Activated gamma-delta T cell treated with Interleukin-2 at 50 U/mL for 16 hours (primary cell): ENCODE data around the gene CD28.
"Not testable (repeated sequence)": the region's sequence is repeated elsewhere in the genome, so short reads cannot be mapped to it uniquely, and the experiment has no call there.

ENCODE experiments used
- DNase-seq: peaks from one replicate; pipeline ENCODE4 v3.0.0-alpha.2; 2020

The CD28 gene

DNA sequence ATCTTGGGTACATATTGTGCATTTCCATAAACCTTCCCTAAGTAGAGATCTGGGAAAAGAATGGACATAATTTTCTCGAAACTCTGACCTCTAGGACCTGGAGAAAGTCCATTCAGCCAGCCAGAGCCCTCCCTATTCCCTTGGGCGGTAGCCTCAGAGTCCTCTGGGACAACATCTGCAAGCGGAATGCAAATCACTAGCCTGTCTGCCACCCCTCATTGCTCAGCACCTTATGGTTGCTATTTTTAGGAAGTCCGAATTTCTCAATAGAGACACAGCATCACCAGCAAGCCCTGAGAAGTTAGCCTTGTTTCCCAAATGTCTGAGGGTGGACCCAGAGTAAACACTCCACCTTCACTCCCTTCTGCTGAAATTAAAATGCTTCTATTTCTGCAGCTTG, 17.6 kb upstream of the CD28 start:
- no peak for DNase-seq

DNA sequence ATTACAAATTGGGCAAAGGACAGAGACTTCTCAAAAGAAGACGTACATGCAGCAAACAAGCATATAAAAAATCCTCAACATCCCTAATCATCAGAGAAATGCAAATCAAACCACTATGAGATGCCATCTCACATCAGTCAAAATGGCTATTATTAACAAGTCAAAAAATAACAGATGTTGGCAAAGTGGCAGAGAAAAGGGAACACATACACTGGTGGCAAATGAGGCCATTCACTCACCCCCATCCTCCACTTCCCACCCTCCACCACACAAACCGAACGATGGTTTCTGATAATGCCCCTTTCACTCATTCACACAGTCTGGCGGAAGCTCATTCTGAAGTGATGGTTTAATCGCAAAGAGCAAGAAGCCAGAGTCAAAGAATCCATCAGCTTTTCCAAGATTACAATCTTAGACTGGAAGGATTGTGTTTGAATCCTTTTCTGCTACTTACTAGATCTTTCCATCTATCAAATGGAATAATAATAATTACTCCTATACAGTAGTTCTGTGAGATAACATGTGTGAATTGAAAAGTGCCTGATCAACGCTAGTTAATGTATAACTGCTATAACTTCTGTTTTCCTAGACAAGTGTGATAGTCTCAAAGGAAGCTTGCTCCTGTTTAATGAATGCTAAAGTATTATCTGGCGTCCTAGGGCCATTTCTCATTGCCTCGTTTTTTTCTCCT, 16.9 kb upstream of the CD28 start:
- peak; percentile 19 for DNase-seq

DNA sequence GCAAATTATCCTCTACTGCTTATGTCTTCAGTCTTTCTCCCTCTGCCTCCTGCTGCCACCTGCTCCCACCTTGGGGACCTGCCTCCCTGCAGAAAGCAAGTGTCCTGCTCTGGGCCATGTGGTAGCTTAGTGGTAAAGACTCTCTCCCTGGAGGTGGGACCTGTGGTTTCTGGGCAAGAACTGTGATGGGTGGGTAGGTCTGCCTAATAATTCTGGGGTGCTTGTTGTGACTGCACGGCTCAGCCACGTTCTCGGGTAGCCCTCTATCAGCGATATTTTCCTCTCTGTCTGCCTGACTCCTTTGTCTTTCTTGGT, 16.4 kb upstream of the CD28 start:
- DNase-seq: no peak

DNA sequence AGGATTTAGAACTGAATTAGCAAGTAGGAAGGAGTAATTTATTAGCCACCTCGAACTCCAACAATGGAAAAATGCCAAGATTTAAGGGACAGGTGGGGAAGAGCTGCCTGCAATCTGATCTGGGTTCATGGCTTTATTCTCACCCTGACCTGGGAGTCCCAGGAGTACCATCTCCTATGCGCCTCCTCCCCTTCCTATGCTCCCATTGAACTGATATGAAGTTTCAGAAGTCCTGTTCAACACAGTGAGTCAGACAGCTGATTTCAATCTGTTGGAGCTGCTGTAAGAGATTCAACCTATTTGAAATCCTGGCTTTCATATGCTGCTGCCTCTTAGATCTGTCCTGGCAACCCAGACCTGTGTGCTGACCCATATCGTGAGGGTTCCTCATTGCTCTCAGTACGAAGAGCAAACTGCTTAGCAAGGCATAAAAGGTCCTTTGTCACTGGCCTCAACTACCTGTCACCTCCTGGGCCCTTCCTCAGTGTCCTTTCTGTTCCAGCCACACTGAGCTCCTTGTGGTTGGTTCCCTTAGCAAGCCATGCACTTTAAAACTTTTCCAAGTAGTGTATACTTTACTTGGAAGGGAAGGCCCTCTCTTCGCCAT, 15.9 kb upstream of the CD28 start:
- no peak for DNase-seq

DNA sequence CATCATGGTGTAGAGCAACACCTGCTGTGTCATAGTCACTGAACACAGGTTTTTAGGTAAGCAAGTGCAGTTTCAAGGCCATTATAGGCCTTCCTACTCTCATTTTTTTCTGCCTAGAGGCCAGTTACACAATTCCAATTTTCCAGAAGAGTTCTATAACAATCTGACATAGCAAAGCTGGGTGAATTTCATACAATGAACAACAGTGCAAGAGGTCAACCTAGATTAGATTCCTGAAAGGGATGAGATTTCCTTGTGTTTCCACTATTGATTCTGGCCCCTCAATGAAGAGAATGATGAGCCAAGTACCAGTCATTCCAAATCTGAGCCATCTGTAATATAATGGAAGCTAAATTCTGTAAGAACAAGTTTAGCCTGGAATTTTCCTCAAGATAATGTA, 15.3 kb upstream of the CD28 start:
- DNase-seq: no peak

DNA sequence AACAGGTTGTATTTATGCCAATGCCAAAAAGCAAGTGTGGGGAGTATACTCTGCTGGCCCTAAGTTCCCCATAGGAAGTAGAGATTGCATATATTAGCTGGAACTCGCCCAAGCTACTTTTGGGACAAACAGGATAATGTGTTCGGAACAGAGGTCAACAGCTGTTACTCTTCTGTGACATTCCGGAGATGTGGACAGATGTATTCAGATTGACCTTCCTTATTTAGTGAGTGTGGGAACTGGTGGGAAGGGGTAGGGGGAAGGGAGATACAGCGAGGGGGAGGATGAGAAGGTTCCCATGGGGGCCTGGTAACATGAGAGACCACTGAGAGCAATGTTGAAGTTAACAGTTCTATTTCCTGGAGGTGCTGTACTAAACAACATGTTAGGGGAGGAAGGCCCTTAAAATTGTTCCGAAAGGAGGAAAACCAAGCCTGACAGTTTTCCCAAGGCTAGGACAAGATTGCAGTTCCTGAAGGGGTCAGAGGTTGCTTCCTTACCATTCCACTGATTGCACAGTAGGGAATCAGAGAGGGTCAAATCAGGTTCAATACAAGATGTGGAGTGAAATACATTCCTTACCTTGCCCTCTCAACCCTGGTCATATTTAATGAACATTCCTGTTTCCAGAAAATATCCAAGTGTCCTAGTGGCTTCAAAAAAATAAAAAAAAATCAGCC, 14.3 kb upstream of the CD28 start:
- no peak for DNase-seq

DNA sequence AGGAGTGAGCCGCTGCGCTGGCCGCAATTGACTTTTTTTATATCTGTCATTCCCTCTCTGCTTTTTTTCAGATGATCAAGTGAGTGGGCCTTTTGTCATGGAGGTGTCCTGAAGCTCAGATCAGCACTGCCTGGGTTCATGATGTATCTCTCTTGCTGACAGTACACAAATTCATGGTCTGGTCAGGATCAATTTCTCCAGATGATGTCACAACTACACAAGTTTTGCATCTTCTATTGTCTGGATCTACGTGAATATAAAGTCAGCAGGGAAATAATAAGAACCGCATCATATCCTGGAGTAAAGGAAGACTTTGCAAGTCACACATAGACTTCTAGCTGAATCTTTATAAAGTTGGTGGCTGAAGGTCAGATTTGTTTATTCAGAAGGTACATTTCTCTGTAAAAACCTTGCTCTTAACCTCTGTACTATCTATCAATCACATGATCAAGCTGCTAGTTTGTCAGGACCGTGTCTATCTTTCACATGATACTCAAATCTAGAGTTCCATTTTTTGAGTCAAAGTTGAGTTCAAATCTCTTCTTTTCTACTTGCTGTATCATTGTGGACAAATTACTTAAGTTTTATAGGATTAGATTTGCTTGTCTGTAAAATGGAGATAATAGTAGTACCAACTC, 13.1 kb upstream of the CD28 start:
- no peak for DNase-seq

DNA sequence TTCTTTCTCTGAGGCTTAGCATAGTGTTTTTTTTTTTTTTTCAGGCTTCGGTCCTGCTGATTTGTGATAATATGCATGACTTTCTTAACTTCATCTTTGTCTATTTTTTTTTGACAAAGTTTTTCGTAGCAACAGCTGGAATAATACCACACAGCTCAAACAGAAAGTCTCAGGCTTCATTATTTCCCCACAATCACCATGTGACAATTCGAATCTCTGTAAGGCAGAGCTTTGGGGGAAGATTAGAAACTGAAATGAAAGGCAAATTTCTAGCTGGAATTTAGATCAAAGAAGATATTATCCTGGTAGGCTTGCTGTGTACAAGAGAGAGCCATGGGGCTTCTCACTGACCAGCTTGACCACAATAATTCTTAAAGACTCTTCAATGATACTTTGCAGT, 12.2 kb upstream of the CD28 start:
- DNase-seq: no peak

DNA sequence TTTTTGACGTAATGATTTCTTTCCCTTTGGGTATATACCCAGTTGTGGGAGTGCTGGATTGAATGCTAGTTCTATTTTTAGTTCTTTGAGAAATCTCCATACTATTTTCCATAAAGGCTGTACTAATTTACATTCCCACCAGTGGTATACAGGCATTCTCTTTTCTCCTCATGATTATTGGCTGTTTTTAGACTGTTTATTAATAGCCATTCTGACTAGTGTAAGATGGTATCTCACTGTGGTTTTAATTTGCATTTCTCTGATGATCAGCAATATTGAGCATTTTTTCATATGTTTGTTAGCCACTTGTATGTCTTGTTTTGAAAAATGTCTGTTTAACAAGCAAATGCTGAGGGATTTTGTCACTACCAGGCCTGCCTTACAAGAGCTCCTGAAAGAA, 9.2 kb upstream of the CD28 start:
- no peak for DNase-seq

DNA sequence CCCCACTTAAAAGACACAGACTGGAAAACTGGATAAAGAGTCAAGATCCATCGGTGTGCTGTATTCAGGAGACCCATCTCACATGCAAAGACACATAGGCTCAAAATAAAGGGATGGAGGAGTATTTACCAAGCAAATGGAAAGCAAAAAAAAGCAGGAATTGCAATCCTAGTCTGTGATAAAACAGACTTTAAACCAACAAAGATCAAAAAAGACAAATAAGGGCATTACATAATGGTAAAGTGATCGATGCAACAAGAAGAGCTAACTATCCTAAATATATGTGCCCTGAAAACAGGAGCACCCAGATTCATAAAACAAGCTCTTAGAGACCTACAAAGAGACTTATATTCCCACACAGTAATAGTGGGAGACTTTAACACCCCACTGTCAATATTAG, 8.7 kb upstream of the CD28 start:
- not testable (repeated sequence) for DNase-seq

DNA sequence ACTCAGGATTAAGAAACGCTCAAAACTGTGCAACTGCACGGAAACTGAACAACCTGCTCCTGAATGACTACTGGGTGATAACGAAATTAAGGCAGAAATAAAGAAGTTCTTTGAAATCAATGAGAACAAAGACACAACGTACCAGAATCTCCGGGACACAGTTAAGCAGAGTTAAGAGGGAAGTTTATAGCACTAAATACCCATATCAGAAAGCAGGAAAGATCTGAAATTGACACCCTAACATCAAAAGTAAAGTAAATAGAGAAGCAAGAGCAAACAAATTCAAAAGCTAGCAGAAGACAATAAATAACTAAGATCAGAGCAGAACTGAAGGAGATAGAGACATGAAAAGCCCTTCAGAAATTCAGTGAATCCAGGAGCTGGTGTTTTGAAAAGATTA, 8.0 kb upstream of the CD28 start:
- DNase-seq: not testable (repeated sequence)

DNA sequence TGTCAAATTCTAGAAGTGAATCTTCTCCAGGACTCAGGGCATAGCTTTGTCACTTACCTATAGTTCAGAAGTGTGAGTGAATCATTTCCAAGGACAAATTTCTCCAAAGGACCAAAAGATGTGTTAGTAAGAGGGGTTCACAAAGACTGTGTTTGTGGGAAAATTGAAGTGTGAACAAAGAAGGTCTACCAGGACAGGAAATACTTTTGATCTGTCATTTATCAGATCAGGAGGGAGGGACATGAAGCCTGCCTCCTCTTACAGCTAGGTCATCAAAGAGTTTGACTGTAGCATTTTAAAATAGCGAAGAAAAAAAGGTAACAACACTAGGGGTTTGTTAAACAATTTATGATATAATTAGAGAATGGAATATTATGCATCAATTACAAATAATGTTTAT, 2.0 kb upstream of the CD28 start:
- no peak for DNase-seq

DNA sequence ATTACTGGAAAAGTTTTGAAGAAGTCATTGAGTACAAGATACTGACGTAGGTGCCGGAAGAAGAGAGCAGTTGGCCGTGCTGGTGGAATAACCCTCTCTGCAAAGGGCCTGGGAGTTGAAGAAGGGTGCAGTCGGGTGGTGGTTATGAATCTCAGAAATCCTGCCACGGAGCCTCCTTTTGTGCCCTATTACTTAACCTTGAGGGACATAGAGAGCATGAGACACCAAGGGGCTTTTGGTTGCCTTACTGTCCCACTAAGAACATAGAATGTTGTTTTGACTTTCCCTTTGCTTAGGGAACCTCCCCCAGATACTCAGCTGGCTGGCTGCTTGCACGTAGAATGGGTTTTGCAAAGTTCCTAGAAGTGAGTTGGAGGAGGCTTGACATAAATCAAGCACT, 1.3 kb upstream of the CD28 start:
- DNase-seq: peak; percentile 11

DNA sequence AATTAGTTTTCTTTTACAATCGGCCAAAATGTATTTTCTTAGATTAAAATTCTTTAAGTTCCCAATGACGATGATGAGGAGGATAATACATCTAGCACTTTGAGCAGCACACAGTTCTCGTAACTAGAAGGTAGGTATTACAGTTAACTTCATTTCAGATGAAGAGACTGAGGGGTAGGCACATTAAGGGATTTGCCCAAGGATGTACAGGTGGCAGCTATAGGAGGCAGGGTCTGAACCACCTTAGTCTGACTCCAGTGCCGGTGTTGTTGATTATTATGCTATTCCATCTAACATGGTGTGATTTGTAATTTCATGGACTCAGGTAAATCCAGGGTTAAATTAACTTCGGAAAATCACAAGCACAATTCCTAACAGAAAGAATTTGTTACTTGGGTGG, 1.1 kb downstream of the CD28 start:
- DNase-seq: no peak

DNA sequence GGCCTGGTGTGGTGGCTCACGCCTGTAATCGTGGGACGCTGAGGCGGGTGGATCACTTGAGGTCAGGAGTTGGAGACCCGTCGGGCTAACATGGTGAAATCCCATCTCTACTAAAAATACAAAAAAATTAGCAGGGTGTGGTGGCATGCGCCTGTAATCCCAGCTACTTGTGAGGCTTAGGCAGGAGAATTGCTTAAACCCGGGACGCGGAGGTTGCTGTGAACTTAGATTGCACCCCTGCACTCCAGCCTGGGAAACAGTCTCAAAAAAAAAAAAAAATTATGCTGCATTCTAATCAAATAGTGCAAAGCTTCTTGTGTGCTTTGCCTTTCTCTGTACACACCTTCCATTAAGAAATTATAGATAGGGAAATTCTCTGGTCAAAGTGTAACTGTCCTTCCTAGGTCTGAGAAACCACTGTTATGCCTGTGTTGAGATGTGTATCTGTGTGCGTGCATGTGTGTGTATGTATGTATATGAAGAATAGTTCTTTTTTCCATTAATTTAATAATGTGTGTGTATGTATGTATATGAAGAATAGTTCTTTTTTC, 2.5 kb downstream of the CD28 start:
- DNase-seq: no peak

DNA sequence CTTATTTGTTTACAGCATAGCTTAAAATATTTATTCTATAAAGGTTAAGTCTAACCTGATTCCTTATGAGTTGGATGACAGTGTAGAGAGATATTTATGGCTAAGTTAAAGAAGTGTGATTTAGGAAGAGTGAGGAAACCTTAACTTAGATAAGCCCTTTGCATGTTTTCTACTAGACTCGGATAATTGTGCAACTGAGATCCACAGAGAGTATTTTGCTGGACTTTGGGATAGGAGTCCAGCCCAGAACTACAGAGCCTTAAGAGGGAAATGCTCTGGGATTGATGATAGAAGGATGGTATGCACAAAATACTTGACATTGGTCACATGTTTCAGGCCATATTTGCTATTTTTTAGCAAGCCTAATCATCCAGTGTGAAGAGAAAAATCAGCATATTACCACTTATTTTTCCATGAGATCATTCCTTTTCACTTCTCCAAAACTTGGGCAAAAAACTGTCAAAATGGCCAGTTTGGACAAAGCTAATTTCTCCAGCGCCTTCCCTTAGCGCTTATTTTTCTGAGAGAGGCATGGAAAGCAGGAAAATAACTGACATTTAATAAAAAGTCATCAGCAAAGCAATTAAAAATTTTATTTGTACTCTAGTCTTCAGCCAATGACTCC, 3.1 kb downstream of the CD28 start:
- DNase-seq: no peak

DNA sequence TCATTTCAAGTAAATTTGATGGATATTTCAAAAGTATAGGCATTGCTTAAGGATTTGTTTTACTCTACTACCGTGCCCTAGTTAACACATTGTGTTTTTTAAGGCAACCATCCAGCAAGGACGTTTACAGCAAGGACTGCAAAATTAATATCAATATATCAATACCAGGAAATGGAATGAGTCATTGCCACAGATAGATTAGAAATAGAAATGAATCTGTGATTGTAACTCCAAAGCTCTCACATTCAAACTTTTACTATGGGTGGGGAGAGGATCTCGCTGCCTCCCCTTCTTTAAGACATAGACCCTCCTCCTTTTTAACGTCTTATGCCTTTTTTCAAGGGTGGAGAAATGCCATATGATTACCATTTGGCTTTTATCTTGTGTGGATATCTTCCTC, 3.8 kb downstream of the CD28 start:
- DNase-seq: no peak

DNA sequence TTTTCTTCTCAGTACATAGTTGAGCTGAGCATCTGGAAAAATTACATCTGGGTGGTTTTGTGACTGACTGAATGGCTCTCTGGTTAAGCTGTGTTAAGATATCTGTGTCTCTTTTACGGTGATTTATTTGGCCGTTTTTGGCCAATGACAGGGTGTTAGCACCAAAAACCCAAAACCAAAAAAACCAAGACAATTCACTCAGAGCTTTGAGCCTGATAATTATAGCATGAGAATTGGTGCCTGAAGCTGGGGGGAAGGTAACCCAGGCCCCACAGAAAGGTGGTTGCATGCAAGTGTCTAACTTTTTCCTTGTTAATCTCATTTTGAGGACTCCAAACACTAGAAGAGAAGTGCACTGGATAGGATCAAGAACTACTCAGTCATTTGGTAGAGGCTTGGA, 4.5 kb downstream of the CD28 start:
- no peak for DNase-seq

DNA sequence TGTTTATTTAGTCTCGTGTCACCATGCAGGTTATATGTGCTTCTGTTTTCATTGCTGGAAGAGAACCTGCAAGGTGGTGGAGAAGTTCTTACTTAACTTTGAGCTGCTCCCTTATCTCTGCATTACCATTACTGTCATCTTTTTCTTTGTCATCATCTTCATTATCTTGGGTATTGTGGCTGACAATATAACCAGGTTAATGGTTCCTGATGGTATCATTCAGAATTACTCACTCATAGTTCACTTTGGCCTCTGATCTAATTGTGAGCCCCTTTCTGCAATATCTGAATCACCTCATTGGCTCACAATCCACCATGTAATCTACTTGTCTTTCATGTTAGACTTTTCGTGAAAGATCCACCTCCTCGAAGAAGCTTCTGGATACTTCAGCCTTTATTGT, 5.0 kb downstream of the CD28 start:
- DNase-seq: no peak

DNA sequence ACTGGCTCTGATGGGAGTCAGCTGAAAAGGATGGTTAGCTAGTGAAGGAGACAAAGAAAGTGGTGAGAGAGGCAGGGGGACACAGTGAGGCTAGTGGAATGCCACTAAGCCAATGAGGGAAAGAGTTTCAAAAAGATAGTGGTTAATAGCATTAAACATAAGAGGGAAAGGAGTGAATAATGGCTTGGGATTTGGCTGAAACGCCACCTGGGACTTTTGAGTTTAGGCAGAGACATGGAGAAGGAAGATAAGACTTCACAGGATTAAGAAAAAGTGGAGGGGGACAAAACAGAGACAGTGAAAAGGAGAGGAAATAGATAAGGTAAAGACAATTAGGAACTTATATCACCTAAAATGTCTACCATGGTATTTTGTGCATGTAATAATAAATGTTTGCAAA, 6.9 kb downstream of the CD28 start:
- no peak for DNase-seq

DNA sequence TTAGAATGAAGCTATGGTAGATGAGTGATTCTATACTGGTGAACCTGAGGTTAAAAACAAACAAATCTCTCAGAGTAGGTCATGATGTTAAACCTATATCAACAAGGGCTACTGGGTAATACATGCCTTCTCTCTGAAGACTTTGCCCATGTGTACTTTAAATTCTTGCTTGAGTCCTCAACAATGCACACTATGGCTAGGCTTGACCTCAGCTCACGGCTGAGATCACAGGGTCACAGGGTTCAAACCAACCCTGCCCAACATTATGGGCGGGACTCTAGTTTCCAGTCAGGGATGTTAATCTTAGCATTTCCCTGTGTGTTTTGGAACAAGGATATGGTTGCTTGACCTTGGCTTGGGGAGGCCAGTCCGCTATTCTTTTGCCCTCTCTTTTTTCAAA, 7.7 kb downstream of the CD28 start:
- DNase-seq: no peak

DNA sequence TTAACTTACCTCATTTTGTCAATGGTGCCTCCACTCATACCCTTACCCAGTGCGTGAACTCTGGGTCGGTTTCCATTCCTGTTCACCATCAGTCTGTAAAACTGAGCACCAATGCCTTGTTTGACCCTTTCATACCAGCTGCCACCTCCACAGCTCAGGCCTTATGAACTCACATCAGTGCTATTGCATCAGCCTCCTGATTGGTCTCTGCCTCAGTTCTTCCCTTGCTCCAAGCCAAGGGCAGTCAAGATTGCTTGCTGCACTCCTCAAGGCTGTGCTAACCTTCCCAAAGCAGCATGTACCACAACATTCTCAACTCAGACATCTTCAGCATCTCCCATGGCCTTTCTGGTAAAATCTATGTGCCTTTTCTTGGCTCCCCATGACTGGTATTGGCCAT, 9.3 kb downstream of the CD28 start:
- DNase-seq: no peak

DNA sequence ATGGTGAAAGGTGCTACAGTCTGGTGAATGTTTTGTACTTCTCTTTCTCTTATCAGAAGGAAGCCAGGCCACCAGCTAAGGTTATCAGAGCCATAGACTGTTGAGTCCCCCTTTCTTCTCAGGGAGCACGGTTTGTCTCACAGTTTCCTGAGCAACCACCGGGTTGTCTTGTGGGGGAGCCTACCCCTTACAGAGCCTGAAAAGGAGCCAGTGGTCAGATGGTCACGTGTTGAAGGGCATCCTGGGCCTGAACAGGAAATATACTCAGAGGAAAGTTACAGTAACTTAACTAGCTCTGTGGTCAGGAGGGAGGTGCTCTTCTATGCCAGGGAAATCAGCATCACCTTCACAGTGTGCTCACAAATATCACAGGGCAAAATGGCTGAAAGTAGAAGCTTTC, 11.6 kb downstream of the CD28 start:
- peak; percentile 49 for DNase-seq
